Transverse colon (tissue), 4 donors: ENCODE measurements around the gene AGPAT2. TPM values are rescaled to one million over a fixed set of nuclear protein-coding genes. Genes with fewer than 3 reads are reported as not detected.

ENCODE experiments used
- DNase-seq: peaks from one replicate; pipeline ENCODE4 v3.0.0-alpha.2; 2019
- H3K27ac ChIP-seq, 4 donors: fragments of 200-600 bp; sonication (generic); 2 replicates each; pipeline ENCODE4 v1.5.1; 2016 to 2018; ENCODE audit warnings: inconsistent platforms in 4 of 4
- H3K27me3 ChIP-seq: fragments of 200-600 bp; sonication (generic); 2 replicates; pipeline ENCODE4 v1.5.1; 2017; ENCODE audit warnings: inconsistent platforms
- H3K36me3 ChIP-seq, 4 donors: fragments of 200-600 bp; sonication (generic); 2 replicates each; pipeline ENCODE4 v1.5.1; 2017 to 2019; ENCODE audit warnings: inconsistent platforms in 4 of 4
- H3K4me1 ChIP-seq, 4 donors: fragments of 200-600 bp; sonication (generic); 2 replicates each; pipeline ENCODE4 v1.5.1; 2017 to 2020; ENCODE audit warnings: inconsistent platforms in 4 of 4
- H3K4me3 ChIP-seq, 4 donors: fragments of 200-600 bp; sonication (generic); 1 replicate in 1 of 4; 2 replicates in 3 of 4; pipeline versions ENCODE4 v1.5.1 to v1.6.1; 2017 to 2019; ENCODE audit warnings: inconsistent platforms in 4 of 4
- H3K9me3 ChIP-seq, 2 donors: fragments of 200-600 bp; sonication (generic); 2 replicates each; pipeline ENCODE4 v1.5.1; 2017 to 2019; ENCODE audit warnings: inconsistent platforms in 2 of 2
- EP300 ChIP-seq: sonication (generic); formaldehyde crosslinking; IDR thresholded peaks from one replicate; pipeline ENCODE4 v1.6.1; 2017; ENCODE audit warnings: antibody characterized with exemption, low read depth
- POLR2A ChIP-seq: fragments of 450-650 bp; IDR thresholded peaks from one replicate; pipeline ENCODE4 v1.6.1; 2016; ENCODE audit warnings: antibody characterized with exemption, mild to moderate bottlenecking, moderate library complexity
- POLR2AphosphoS5 ChIP-seq, 3 donors: sonication (generic); formaldehyde crosslinking; IDR thresholded peaks; one replicate each; pipeline ENCODE4 v1.6.1; 2016; ENCODE audit warnings: antibody characterized with exemption in 3 of 3
- WGBS, 2 donors: methylation state at CpG; one replicate each; pipeline ENCODE4 v1.1.5; 2018; ENCODE audit warnings: low coverage in 1 of 2; 5-methylcytosine and 5-hydroxymethylcytosine counted together
- in situ Hi-C, 4 donors: fragments of 200-750 bp; cut with MboI; loops; one replicate each; pipeline versions ENCODE4 v1.15.0 to v1.15.1; 2017; ENCODE audit warnings: low sequenced_read_pairs in 3 of 4, low pct_ligation_motif_present in 1 of 4, low pct_unique_long_range_greater_than_20kb in 1 of 4
- intact Hi-C: fragments of 100-400 bp; cut with DNase I; formaldehyde crosslinking; loops from one replicate; pipeline ENCODE4 v1.15.1; 2023; ENCODE audit warnings: low total_unique reads
- total RNA-seq, 4 donors: library from RNA; depleted of rRNA; stranded (reverse); fragments of >200 nt; gene quantifications; one replicate each; pipeline ENCODE4 v1.1.0, GENCODE V29; 2016
- TF ChIP-seq, protein P1 (sequence below), 5 experiments: fragments of 200-600 bp in 3 of 5; fragments of 450-650 bp in 2 of 5; sonication (generic) in 3 of 5; IDR thresholded peaks; 1 replicate in 2 of 5; 2 replicates in 3 of 5; pipeline ENCODE4 v1.5.1; 2016 to 2017; ENCODE audit warnings: antibody characterized with exemption in 5 of 5, inconsistent platforms in 3 of 5, mild to moderate bottlenecking in 2 of 5, moderate library complexity in 1 of 5

AGPAT2 gene
- total RNA-seq, 4 donors from 2014 or later: 245 to 441 (median 290) TPM

DNA sequence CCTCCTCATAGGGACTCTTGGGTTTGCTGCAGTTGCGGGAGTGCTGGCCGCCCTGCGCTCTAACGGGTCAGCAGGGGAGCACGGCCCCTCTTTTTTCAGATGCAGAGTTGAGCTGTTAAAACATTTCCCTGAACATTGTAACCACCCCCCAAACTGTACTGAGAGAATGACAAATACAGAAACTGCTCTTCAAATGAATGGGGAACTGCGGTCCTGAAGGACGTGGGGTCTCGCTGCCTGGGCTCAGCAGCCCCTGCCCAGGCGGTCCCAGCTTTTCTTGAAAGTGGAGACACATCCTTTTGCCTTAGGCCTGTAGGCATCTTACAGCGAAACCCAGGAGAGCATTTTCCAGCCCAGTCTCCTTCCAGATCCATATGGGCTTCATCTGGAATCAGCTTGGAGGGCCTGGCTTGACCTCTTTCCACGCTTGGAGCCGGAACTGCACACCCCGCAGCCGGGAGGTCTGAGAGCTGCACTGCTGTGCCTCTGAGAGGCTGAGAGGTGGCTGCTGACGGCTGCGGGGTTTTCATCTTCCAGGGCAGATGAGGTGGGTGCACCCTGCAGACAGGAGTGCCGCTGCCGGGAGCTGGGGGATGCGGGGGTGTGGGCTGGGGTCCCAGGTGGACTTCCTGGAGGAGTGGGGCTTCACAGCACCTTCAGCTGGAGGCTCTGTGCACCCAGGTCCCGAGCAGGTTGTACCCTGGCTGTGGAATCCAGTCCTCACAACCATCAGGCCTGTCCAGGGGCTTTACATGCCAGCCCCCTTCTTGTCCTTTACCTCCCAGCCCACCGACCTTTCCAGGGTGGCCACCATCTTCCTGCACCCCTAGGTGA, 1.2 kb upstream of the AGPAT2 start:
- H3K4me1 ChIP-seq: peaks cover 39 to 78% (median 51%) of the 10 kb centered on the region in 4 donors
- WGBS, 2 donors: 50 to 64% methylated on average over 1 to 21 of the region's 21 CpGs
- TF ChIP-seq EP300 (no peak), POLR2A (no peak), POLR2AphosphoS5 (IDR thresholded peaks at IDR 0.05) (no peak)
- TF ChIP-seq, protein P1, sequence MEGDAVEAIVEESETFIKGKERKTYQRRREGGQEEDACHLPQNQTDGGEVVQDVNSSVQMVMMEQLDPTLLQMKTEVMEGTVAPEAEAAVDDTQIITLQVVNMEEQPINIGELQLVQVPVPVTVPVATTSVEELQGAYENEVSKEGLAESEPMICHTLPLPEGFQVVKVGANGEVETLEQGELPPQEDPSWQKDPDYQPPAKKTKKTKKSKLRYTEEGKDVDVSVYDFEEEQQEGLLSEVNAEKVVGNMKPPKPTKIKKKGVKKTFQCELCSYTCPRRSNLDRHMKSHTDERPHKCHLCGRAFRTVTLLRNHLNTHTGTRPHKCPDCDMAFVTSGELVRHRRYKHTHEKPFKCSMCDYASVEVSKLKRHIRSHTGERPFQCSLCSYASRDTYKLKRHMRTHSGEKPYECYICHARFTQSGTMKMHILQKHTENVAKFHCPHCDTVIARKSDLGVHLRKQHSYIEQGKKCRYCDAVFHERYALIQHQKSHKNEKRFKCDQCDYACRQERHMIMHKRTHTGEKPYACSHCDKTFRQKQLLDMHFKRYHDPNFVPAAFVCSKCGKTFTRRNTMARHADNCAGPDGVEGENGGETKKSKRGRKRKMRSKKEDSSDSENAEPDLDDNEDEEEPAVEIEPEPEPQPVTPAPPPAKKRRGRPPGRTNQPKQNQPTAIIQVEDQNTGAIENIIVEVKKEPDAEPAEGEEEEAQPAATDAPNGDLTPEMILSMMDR (IDR thresholded peaks at IDR 0.05): no peak
- peak overlapping the region; percentile 88 to 94 (median 90) for H3K27ac ChIP-seq
- intact Hi-C loops: loop anchor here (5.0 kb wide), 1 partner anchor 39 kb away; no protein-coding TSS in a partner anchor
- no peaks in the 10 kb centered on the region for H3K36me3 ChIP-seq
- H3K27me3 ChIP-seq: no peaks in the 10 kb centered on the region
- H3K4me3 ChIP-seq: no peak overlapping the region
- H3K9me3 ChIP-seq: no peaks in the 10 kb centered on the region
- in situ Hi-C loops: no loop called here
- no peak for DNase-seq

DNA sequence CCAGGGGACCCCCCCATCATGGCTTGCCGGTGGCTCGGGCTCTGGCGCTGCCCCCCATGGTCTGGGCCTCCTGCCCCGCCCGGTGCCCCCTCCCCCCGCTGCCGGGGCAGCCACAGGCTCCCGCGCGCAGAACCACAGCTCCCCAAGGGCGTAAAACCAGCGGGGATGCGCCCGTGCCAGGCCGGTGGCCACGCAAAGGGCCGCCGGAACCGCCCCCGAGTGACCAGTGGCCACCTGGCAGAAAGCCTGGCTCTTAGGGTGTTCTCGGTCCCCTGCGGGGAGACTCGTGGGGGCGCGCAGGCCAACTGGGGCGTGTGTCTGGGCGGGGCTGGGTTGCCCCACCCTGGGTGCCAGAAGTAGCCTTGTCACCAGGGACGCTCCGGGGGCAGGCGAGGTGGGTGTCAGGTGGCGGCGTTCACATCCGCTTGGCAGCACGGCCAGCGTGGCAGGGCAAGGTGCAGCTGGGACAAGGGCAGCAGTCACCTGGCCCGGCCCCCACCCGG, 515 bp upstream of the AGPAT2 start:
- intact Hi-C loops: loop anchor here (5.0 kb wide), 1 partner anchor 40 kb away; no protein-coding TSS in a partner anchor
- in situ Hi-C loops: no loop called here
- H3K27me3 ChIP-seq: no peaks in the 10 kb centered on the region
- peak overlapping the region in 3 of 4 donors; percentile 64 to 87 (median 70) for H3K4me3 ChIP-seq
- no peaks in the 10 kb centered on the region for H3K9me3 ChIP-seq
- H3K36me3 ChIP-seq: no peaks in the 10 kb centered on the region
- 29% methylated on average over 17 of the region's 37 CpGs; no CpG with 5 or more reads in 1 of the 2 donors for WGBS, 2 donors
- peaks cover 33 to 71% (median 44%) of the 10 kb centered on the region in 4 donors for H3K4me1 ChIP-seq
- DNase-seq: peak; percentile 87
- TF ChIP-seq POLR2AphosphoS5 (IDR thresholded peaks at IDR 0.05) (peak in 1 of 3 donors; percentile 38), POLR2A (no peak)
- H3K27ac ChIP-seq: peak overlapping the region; percentile 88 to 94 (median 90)

DNA sequence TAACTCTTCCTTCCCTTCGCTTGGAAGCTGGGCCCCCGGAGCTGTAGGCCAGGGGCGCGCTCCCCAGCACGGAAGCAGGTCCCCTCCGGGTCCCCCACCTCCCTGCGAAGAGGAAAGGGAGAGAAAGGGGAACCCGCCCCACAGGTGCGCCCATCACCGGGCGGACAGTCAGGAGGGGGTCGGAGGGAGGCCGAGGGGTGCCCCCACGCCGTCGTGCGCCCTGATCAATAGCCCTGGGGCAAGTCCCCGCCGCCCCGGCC, 793 bp downstream of the AGPAT2 start:
- Histone ChIP-seq H3K9me3 (no peaks in the 10 kb centered on the region), H3K27me3 (no peaks in the 10 kb centered on the region), H3K4me1 (peaks cover 28 to 58% (median 35%) of the 10 kb centered on the region in 4 donors), H3K4me3 (peak overlapping the region; percentile 64 to 87 (median 78)), H3K36me3 (no peaks in the 10 kb centered on the region), H3K27ac (peak overlapping the region; percentile 88 to 94 (median 90))
- in situ Hi-C loops: no loop called here
- DNase-seq: no peak
- TF ChIP-seq, protein P1 (IDR thresholded peaks at IDR 0.05): no peak
- TF ChIP-seq POLR2AphosphoS5 (IDR thresholded peaks at IDR 0.05) (no peak), POLR2A (no peak), EP300 (no peak)
- WGBS, 2 donors: 3% methylated on average over 11 of the region's 20 CpGs; no CpG with 5 or more reads in 1 of the 2 donors
- intact Hi-C loops: loop anchor here (5.0 kb wide), 1 partner anchor 41 kb away; no protein-coding TSS in a partner anchor

DNA sequence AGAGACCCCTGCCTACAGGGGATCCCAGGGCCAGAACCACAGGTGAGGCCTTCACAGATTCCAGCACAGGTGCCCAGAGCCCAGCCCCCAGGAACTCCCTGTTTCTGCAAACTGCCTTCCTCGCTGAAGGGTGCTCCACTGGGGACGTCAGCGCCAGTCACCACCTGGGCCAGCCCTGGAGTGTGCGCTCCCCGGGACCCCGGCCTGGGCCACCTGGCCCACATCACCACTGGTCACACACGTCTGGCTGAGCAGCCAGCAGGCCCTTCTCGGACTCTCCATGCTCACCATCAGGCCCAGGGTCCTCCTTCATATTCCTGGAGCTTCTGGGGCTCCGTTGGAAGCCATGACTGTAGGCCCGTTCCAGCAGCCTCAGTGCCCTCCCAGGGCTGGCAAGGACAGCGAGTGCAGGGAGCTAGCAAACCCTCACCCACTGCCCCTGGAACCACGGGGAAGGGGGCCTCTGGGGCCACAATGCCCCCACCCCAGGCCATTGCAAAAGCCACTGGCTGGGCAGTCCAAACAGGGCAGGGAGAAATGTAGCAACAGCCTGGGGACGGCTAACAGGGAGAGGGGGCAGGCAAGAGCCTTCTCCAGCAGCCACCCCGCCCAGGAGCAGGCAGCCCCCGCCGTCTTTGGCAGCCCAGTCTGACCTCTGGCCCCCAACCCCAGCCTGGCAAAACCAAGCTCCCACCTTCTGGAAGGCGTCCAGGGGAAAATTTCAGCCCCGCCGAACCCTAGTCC, 1.3 kb downstream of the AGPAT2 start:
- 43% methylated on average over 19 of the region's 19 CpGs; no CpG with 5 or more reads in 1 of the 2 donors for WGBS, 2 donors

More for the DNA sequence above, 1.3 kb downstream of the AGPAT2 start:
- Histone ChIP-seq H3K27ac (peak overlapping the region; percentile 88 to 94 (median 90)), H3K36me3 (no peaks in the 10 kb centered on the region), H3K9me3 (no peaks in the 10 kb centered on the region), H3K27me3 (no peaks in the 10 kb centered on the region), H3K4me1 (peaks cover 25 to 53% (median 33%) of the 10 kb centered on the region in 4 donors), H3K4me3 (peak overlapping the region; percentile 64 to 87 (median 78))
- in situ Hi-C loops (no loop called here), intact Hi-C loops (loop anchor here (5.0 kb wide), 1 partner anchor 41 kb away; no protein-coding TSS in a partner anchor)
- no peak for TF ChIP-seq POLR2AphosphoS5 (IDR thresholded peaks at IDR 0.05)
- TF ChIP-seq EP300: no peak
- TF ChIP-seq, protein P1 (IDR thresholded peaks at IDR 0.05): no peak
- TF ChIP-seq POLR2A: no peak
- DNase-seq: no peak
